IPS-18c (cell line): ENCODE results near the gene FSTL3.
A peak's percentile ranks its signal among the peaks of the same experiment; 100 is the strongest.
"Not testable (repeated sequence)": the region's sequence is repeated elsewhere in the genome, so short reads cannot be mapped to it uniquely, and the experiment has no call there.

Experiments
- H3K4me3 ChIP-seq: 2 replicates; pipeline ENCODE4 v1.7.0; 2013; ENCODE audit warnings: low read depth, mild to moderate bottlenecking, low read length, moderate library complexity; ENCODE audit not compliant: insufficient read depth
- H3K9me3 ChIP-seq: one replicate; pipeline ENCODE4 v1.6.1; 2013; ENCODE audit warnings: mild to moderate bottlenecking, low read length, moderate library complexity; ENCODE audit not compliant: control insufficient read depth, insufficient read depth

The FSTL3 gene

GRCh38 chr19:676339-677105 is at the start of gene FSTL3:
FSTL3 (plus strand) TSS chr19:676392; CDS start chr19:676424, 32 bp downstream.
- Histone ChIP-seq H3K9me3 (no peaks in the 10 kb centered on the region), H3K4me3 (peak within 1 kb of the TSS; percentile 20; the same call in 1 of the 2 replicates)

GRCh38 chr19:626566-626965 is 49.6 kb upstream of the FSTL3 start:
- H3K9me3 ChIP-seq, H3K4me3 ChIP-seq: not testable (repeated sequence)

- no peak overlapping the region for H3K4me3 ChIP-seq
- no peaks in the 10 kb centered on the region for H3K9me3 ChIP-seq
These were observed 48.0 kb upstream of the FSTL3 start for GRCh38 chr19:628168-628567.

- H3K4me3 ChIP-seq, H3K9me3 ChIP-seq: not testable (repeated sequence)
These were observed 46.7 kb upstream of the FSTL3 start for GRCh38 chr19:629515-629914.

GRCh38 chr19:629961-630714 is 46.1 kb upstream of the FSTL3 start:
- no peaks in the 10 kb centered on the region for H3K9me3 ChIP-seq
- H3K4me3 ChIP-seq, result no peak overlapping the region

GRCh38 chr19:632579-633067 is 43.6 kb upstream of the FSTL3 start:
- Histone ChIP-seq H3K4me3 (peak overlapping the region; percentile 100), H3K9me3 (no peaks in the 10 kb centered on the region)

GRCh38 chr19:633068-633785 is 43.0 kb upstream of the FSTL3 start, which contains the start of gene POLRMT:
POLRMT (minus strand) TSS chr19:633537; CDS start chr19:633512, 25 bp downstream.
- peak within 1 kb of the TSS; percentile 100 for H3K4me3 ChIP-seq
- H3K9me3 ChIP-seq, result no peaks in the 10 kb centered on the region

- Histone ChIP-seq H3K4me3 (peak overlapping the region; percentile 80), H3K9me3 (no peaks in the 10 kb centered on the region)
These were observed 42.2 kb upstream of the FSTL3 start for GRCh38 chr19:633786-634639.

- H3K9me3 ChIP-seq, result no peaks in the 10 kb centered on the region
- no peak overlapping the region for H3K4me3 ChIP-seq
These were observed 41.1 kb upstream of the FSTL3 start for GRCh38 chr19:634975-635652.

- Histone ChIP-seq H3K9me3 (no peaks in the 10 kb centered on the region), H3K4me3 (peak overlapping the region; percentile 49; the same call in 1 of the 2 replicates)
These were observed 37.3 kb upstream of the FSTL3 start for GRCh38 chr19:638906-639252.

GRCh38 chr19:639253-640160 is 36.7 kb upstream of the FSTL3 start, which contains the start of gene FGF22:
FGF22 (plus strand) TSS chr19:639879; CDS start chr19:639926, 47 bp downstream.
- Histone ChIP-seq H3K9me3 (no peaks in the 10 kb centered on the region), H3K4me3 (peak within 1 kb of the TSS; percentile 49)

GRCh38 chr19:640161-640558 is 36.0 kb upstream of the FSTL3 start:
- no peaks in the 10 kb centered on the region for H3K9me3 ChIP-seq
- peak overlapping the region; percentile 38; the same call in 1 of the 2 replicates for H3K4me3 ChIP-seq

- Histone ChIP-seq H3K4me3 (no peak overlapping the region), H3K9me3 (no peaks in the 10 kb centered on the region)
These were observed 35.5 kb upstream of the FSTL3 start for GRCh38 chr19:640606-641189.

GRCh38 chr19:641702-642101 is 34.5 kb upstream of the FSTL3 start:
- Histone ChIP-seq H3K4me3 (no peak overlapping the region), H3K9me3 (no peaks in the 10 kb centered on the region)
